Measurements from ENCODE around the gene LRCH2. TPM values are rescaled to one million over a fixed set of nuclear protein-coding genes. Genes with fewer than 3 reads are reported as not detected.

The LRCH2 gene
- total RNA-seq, 1 donor from 2014 or later = 24.9 TPM

DNA sequence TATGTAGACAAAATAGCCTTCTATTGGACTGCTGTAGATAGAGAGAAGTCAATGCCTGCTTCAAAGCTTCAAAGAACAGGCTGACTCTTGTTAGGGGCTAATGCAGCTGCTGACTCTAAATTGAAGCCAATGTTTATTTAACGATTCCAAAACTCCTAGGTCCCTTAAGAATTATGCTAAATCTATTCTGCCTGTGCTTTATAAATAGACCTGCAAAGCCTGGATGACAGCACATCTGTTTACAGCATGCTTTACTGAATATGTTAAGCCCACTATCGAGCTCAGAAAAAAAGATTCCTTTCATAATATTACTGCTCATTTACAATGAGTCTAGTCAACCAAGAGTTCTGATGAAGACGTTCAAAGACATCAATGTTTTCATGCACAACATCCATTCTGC lies 99.5 kb downstream of the LRCH2 start:
- no peaks in the 10 kb centered on the region for H3K27me3 ChIP-seq
- H3K4me3 Mint-ChIP-seq = no peak overlapping the region
- no peaks in the 10 kb centered on the region for H3K79me2 ChIP-seq (ENCODE audit: low read depth)
- no peak for DNase-seq (ENCODE audit: low spot score)
- TF ChIP-seq, protein P1, sequence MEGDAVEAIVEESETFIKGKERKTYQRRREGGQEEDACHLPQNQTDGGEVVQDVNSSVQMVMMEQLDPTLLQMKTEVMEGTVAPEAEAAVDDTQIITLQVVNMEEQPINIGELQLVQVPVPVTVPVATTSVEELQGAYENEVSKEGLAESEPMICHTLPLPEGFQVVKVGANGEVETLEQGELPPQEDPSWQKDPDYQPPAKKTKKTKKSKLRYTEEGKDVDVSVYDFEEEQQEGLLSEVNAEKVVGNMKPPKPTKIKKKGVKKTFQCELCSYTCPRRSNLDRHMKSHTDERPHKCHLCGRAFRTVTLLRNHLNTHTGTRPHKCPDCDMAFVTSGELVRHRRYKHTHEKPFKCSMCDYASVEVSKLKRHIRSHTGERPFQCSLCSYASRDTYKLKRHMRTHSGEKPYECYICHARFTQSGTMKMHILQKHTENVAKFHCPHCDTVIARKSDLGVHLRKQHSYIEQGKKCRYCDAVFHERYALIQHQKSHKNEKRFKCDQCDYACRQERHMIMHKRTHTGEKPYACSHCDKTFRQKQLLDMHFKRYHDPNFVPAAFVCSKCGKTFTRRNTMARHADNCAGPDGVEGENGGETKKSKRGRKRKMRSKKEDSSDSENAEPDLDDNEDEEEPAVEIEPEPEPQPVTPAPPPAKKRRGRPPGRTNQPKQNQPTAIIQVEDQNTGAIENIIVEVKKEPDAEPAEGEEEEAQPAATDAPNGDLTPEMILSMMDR (IDR thresholded peaks at IDR 0.05) = no peak
- no peak for TF ChIP-seq EZH2 (IDR thresholded peaks at IDR 0.05)
- TF ChIP-seq EZH2phosphoT487 (IDR thresholded peaks at IDR 0.05) = no peak
- H3K27me3 Mint-ChIP-seq (ENCODE audit: insufficient read depth, low read depth) = no peaks in the 10 kb centered on the region
- H3K4me2 ChIP-seq = no peak overlapping the region
- H3K27ac Mint-ChIP-seq = no peak overlapping the region
- no peak overlapping the region for H3K4me3 ChIP-seq
- H3K9me3 Mint-ChIP-seq = no peaks in the 10 kb centered on the region
- H3K27ac ChIP-seq = no peak overlapping the region
- H3K9me3 ChIP-seq (ENCODE audit: low read depth) = no peaks in the 10 kb centered on the region
- no peaks in the 10 kb centered on the region for H3K36me3 ChIP-seq
- no peaks in the 10 kb centered on the region for H3K4me1 ChIP-seq
- H3K9ac ChIP-seq = no peak overlapping the region
- peaks cover 24% of the 10 kb centered on the region for H3K36me3 Mint-ChIP-seq
- H2AFZ ChIP-seq (replicated peaks) = no peak overlapping the region
- H3F3A ChIP-seq (ENCODE audit: low read depth) = no peaks in the 10 kb centered on the region
- peaks cover 6% of the 10 kb centered on the region for H3K4me1 Mint-ChIP-seq
- no peaks in the 10 kb centered on the region for H4K20me1 ChIP-seq (ENCODE audit: low read depth)

- no peaks in the 10 kb centered on the region for H3K4me1 ChIP-seq
- no peaks in the 10 kb centered on the region for H3K4me1 Mint-ChIP-seq
- H3K27ac Mint-ChIP-seq = no peak overlapping the region
- H3K9me3 ChIP-seq (ENCODE audit: low read depth) = no peaks in the 10 kb centered on the region
- H3K4me3 ChIP-seq = no peak overlapping the region
- TF ChIP-seq EZH2phosphoT487 (IDR thresholded peaks at IDR 0.05) (no peak), EZH2 (IDR thresholded peaks at IDR 0.05) (no peak)
- TF ChIP-seq, protein P1 (IDR thresholded peaks at IDR 0.05) = no peak
- no peak overlapping the region for H3K4me3 Mint-ChIP-seq
- H3K4me2 ChIP-seq = no peak overlapping the region
- H3K27ac ChIP-seq = no peak overlapping the region
- no peaks in the 10 kb centered on the region for H3F3A ChIP-seq (ENCODE audit: low read depth)
- no peaks in the 10 kb centered on the region for H3K27me3 Mint-ChIP-seq (ENCODE audit: insufficient read depth, low read depth)
- H3K36me3 ChIP-seq = peaks cover 5% of the 10 kb centered on the region
- H3K9ac ChIP-seq = no peak overlapping the region
- no peaks in the 10 kb centered on the region for H3K79me2 ChIP-seq (ENCODE audit: low read depth)
- H3K27me3 ChIP-seq = no peaks in the 10 kb centered on the region
- no peak overlapping the region for H2AFZ ChIP-seq (replicated peaks)
- no peaks in the 10 kb centered on the region for H4K20me1 ChIP-seq (ENCODE audit: low read depth)
- peaks cover 3% of the 10 kb centered on the region for H3K9me3 Mint-ChIP-seq
- no peak for DNase-seq (ENCODE audit: low spot score)
- peaks cover 26% of the 10 kb centered on the region for H3K36me3 Mint-ChIP-seq
These were observed 121.5 kb downstream of the LRCH2 start for GRCh38 chrX:115112411-115112810.

DNA sequence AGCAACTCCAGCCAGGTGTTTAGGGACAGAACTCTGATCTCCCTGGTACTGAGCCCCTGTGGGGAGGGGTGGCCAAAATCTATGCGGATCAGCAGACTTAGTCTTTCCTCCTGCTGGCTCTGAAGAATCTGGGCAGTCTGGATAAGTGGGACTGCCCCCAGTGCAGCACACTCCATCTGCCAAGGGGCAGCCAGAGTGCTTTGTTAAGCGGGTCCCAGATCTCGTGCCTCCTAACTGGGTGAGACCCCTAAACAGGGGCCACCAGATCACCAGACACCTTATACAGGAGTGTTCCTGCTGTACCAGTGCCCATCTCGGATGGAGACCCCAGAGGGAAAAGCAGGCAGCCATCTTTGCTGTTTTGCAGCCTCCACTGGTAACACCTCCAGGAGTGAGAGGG lies 135.0 kb downstream of the LRCH2 start:
- TF ChIP-seq EZH2phosphoT487 (IDR thresholded peaks at IDR 0.05) (no peak), EZH2 (IDR thresholded peaks at IDR 0.05) (no peak)
- TF ChIP-seq, protein P1 (IDR thresholded peaks at IDR 0.05) = no peak
- no peak overlapping the region for H3K4me3 ChIP-seq
- no peaks in the 10 kb centered on the region for H3F3A ChIP-seq (ENCODE audit: low read depth)
- Mint-ChIP-seq H3K36me3 (peaks cover 38% of the 10 kb centered on the region), H3K27ac (no peak overlapping the region), H3K4me1 (no peaks in the 10 kb centered on the region), H3K27me3 (ENCODE audit: insufficient read depth, low read depth) (no peaks in the 10 kb centered on the region), H3K4me3 (no peak overlapping the region), H3K9me3 (peaks cover 21% of the 10 kb centered on the region)
- no peaks in the 10 kb centered on the region for H4K20me1 ChIP-seq (ENCODE audit: low read depth)
- H3K79me2 ChIP-seq (ENCODE audit: low read depth) = no peaks in the 10 kb centered on the region
- H3K4me2 ChIP-seq = no peak overlapping the region
- no peak overlapping the region for H3K27ac ChIP-seq
- H3K4me1 ChIP-seq = no peaks in the 10 kb centered on the region
- H2AFZ ChIP-seq (replicated peaks) = no peak overlapping the region
- no peaks in the 10 kb centered on the region for H3K9me3 ChIP-seq (ENCODE audit: low read depth)
- no peak for DNase-seq (ENCODE audit: low spot score)
- H3K9ac ChIP-seq = no peak overlapping the region
- H3K36me3 ChIP-seq = no peaks in the 10 kb centered on the region
- H3K27me3 ChIP-seq = no peaks in the 10 kb centered on the region
